ENCODE measurements around the gene ALDH3B2.

GRCh38 chr11:67626970-67627369, 47.5 kb downstream of the ALDH3B2 start:
- TF ChIP-seq, protein P1, sequence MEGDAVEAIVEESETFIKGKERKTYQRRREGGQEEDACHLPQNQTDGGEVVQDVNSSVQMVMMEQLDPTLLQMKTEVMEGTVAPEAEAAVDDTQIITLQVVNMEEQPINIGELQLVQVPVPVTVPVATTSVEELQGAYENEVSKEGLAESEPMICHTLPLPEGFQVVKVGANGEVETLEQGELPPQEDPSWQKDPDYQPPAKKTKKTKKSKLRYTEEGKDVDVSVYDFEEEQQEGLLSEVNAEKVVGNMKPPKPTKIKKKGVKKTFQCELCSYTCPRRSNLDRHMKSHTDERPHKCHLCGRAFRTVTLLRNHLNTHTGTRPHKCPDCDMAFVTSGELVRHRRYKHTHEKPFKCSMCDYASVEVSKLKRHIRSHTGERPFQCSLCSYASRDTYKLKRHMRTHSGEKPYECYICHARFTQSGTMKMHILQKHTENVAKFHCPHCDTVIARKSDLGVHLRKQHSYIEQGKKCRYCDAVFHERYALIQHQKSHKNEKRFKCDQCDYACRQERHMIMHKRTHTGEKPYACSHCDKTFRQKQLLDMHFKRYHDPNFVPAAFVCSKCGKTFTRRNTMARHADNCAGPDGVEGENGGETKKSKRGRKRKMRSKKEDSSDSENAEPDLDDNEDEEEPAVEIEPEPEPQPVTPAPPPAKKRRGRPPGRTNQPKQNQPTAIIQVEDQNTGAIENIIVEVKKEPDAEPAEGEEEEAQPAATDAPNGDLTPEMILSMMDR (conservative IDR thresholded peaks at IDR 0.05), result no peak
- no peak for TF ChIP-seq ZFX (IDR thresholded peaks at IDR 0.05)

All from C4-2B (cell line).